Activated CD4-positive, CD25-positive, alpha-beta regulatory T cell treated with anti-CD3 and anti-CD28 coated beads, Interleukin-2, amount 50 U/mL, for 24 hours (primary cell): ENCODE measurements around the gene ZC3H12A.
"Not testable (repeated sequence)": the region's sequence is repeated elsewhere in the genome, so short reads cannot be mapped to it uniquely, and the experiment has no call there.

Source experiments
- ATAC-seq, 2 donors: fragments of 150-1000 bp; cut with Tn5 transposase; one replicate each; pipeline ENCODE4 v1.10.0; 2021; ENCODE audit warnings: mild to moderate bottlenecking in 1 of 2, moderate library complexity in 1 of 2

The ZC3H12A gene

GRCh38 chr1:37502791-37503190 lies 28.4 kb downstream of the ZC3H12A start:
- not testable (repeated sequence) for ATAC-seq

DNA sequence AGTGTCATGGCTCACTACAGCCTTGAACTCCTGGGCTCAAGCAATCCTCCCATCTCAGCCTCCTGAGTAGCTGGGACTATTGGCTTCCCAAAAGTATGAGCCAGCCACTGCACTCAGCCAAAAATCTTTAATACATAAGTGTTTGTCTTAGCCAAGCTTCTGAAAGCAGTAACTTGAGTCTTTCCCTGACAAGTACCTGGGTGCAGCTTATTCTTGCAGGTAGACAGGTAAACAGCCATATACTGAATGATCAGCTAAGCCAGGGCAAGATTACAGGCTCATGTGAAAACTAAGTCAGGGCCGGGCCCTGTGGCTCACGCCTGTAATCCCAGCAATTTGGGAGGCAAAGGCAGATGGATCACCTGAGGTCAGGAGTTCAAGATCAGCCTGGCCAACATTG lies 32.4 kb downstream of the ZC3H12A start:
- ATAC-seq = no peak

DNA sequence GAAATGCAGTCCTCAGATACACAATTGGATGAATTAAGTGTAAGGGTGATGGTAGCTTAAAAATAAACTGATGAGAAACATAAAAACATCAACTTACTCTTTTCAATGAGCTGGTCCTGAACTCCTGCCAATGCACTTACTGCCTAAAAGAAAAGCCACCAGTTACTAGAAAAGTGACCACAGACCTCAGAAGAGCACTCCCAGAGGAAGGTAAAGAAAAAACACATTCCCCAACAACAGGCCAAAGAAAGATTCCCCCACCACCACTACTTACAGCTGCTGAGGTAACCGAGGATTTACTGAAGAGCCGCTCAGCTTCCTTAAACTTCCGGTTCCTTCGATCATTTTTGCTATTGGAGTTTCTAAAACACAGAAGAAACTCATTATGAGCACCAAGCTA lies 34.8 kb downstream of the ZC3H12A start:
- ATAC-seq = no peak

GRCh38 chr1:37513795-37514349 lies 39.5 kb downstream of the ZC3H12A start:
- ATAC-seq = peak; percentile 47 to 58

DNA sequence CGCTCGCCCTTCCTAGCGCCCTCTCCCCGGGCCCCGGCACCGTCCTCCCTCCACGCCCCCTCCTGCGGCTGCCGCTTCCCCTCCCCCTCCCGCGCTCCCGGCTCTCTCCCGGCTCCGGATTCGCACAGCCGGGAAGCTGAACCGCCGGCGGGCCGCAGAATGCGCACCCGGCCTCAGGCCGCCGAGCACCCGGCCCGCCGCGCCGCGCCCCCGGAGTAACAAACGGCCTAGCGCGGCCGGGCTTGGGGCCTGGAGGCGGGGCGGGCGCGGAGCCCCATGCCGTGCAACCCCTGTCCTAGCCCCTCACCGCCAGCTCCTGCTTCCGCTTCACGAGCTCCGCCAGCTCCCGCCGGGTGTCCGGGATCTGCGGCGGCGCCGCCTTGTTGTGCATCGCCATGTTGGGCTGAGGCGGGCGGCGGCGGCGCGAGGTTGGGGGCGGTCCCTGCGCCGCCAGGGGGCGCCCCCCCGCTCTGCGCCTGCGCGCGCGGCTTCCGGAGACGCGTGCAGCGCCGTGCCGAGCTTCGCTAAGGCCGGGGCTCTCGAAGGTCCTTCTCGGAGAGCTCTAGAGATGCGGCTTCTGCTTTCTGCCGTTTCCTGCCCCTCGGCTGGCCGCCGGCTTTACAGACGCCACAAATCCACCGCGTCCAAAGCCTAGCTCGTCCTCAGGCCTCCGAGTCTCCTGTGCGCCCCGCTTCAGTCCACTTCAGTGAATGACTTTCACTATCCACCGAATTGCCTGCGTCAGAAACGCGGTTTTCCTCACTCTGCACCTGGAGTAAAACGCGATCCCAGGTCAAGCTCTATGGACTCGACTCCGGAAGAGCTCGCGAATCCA lies 40.2 kb downstream of the ZC3H12A start, which contains the start of gene MEAF6:
MEAF6 (minus strand) TSS at position 417 of the 835 bp plus-strand sequence; CDS start at position 397, 20 bp downstream.
- peak; percentile 92 to 93 for ATAC-seq

DNA sequence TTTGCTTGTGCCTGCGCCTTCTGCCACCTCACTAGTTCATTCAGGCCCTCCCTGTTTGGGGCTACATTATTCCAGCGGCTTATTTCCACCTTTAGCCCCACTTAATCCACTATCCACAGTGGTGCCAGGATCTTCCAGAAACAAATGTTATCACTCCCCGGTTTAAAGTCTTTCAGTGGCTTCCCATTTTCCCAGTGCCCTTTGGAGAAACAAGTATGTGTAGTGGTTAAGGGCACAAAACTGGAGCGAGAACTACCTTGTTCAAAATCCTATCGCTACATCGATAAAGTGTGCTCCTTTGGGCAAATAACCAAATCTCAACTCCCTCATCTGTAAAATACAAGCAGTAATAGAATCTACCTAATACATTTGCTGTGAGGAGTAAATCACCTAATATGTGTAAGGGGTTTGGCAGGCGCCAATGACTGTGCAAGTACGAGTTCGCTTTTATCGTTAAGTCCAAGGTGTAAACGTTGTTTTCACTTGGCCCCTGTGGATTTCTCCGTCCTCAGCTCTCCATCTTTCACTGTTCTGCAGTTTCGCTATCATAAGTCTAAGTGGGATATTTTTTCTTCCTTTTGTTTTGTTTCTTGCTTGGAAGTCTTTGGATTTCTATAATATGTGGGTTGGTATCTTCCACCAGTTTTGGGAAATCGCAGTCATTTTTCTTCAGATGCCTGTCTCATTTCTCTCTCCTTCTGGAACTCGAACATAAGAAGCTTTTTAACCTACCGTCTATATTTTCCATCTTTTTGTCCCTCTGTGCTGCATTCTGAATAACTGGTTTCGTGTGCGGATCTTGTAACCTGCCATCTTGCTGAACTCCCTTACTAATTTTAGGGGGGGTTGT lies 41.0 kb downstream of the ZC3H12A start:
- ATAC-seq = no peak

GRCh38 chr1:37517569-37517968 lies 43.2 kb downstream of the ZC3H12A start:
- no peak for ATAC-seq

DNA sequence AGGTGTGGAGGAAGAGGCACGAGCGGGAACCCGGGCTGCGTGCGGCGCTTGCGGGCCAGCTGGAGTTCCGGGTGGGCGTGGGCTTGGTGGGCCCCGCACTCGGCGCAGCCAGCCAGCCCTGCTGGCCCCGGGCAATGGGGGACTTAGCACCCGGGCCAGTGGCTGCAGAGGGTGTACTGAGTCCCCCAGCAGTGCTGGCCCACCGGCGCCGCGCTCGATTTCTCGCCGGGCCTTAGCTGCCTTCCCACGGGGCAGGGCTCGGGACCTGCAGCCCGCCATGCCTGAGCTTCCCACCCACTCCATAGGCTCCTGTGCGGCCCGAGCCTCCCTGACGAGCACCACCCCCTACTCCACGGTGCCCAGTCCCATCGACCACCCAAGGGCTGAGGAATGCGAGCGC lies 43.9 kb downstream of the ZC3H12A start:
- ATAC-seq = not testable (repeated sequence)

- ATAC-seq = not testable (repeated sequence)
Observed at GRCh38 chr1:37518929-37519328, 44.5 kb downstream of the ZC3H12A start.

DNA sequence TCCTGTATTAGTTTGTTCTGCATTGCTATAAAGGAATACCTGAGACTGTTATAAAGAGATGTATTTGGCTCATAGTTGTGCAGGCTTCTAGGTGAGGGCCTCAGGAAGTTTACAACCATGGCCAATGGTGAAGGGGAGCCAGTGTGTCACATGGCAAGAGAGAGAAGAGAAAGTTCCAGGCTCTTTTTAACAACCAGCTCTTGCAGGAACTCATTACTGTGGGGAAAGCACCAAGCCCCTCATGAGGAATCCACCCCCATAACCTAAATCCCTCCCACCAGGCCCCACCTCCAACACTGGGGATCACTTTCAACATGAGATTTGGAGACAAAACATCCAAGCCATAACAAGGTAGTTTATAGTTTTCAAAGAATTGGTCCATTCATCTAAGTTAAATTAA lies 45.2 kb downstream of the ZC3H12A start:
- no peak for ATAC-seq

DNA sequence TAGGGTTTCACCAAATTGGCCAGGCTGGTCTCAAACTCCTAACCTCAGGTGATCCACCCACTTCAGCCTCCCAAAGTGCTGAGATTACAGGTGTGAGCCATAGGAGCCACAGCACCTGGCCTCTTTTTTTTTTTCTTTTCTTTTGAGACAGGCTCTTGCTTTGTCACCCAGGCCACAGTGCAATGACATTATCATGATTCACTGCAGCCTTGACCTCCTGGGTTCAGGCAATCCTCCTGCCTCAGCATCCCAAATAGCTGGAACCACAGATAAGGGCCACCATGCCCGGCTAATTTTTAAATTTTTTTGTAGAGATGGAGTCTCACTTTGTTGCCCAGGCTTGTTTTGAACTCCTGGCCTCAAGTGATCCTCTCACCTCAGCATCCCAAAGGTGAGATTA lies 55.5 kb downstream of the ZC3H12A start:
- not testable (repeated sequence) for ATAC-seq

- ATAC-seq = not testable (repeated sequence)
Observed at GRCh38 chr1:37532418-37533156, 58.2 kb downstream of the ZC3H12A start.

GRCh38 chr1:37533317-37534093 lies 59.1 kb downstream of the ZC3H12A start:
- ATAC-seq = no peak
